ENCODE data around the gene PARP4. TPM values are rescaled to one million over a fixed set of nuclear protein-coding genes. Genes with fewer than 3 reads are reported as not detected.
"Not testable (repeated sequence)": the region's sequence is repeated elsewhere in the genome, so short reads cannot be mapped to it uniquely, and the experiment has no call there.

PARP4 gene
- total RNA-seq, 1 experiment from 2014 or later: 25.9 TPM

DNA sequence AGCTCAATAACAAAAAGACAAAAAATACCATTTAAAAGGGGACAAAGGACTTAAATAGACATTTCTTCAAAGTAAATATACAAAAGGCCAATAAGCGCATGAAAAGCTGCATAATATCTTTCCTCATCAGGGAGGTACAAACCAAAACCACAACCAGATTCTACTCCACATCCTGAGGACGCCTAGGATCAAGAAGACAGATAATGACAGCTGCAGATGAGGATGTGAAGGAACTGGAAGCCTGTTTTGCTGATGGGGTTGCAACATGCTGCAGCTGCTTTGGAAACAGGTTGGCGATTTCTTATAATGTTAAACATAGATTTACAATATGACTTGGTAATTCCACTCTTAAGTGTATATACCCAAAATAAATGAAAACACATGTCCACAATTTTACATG is 132.4 kb downstream of the PARP4 start:
- H3K9me3 ChIP-seq (ENCODE audit: control insufficient read depth, low read depth, low read length); H3K79me1 ChIP-seq (ENCODE audit: insufficient read depth, low read depth, low read length, poor library complexity, severe bottlenecking); H3K23ac ChIP-seq (ENCODE audit: insufficient read length, low read depth, low read length); H3K27me3 ChIP-seq (ENCODE audit: insufficient read depth, low read length); H2BK5ac ChIP-seq (ENCODE audit: insufficient read length, low read length); H3K36me3 Mint-ChIP-seq (ENCODE audit: insufficient read depth in 1 of 3, low read depth in 3 of 3); H4K5ac ChIP-seq (ENCODE audit: insufficient read length, low read depth, low read length); H2BK12ac ChIP-seq (ENCODE audit: insufficient read length, low read depth, low read length); H3K4ac ChIP-seq (ENCODE audit: low read depth, low read length); H3T11ph ChIP-seq (ENCODE audit: low read length); H2AFZ ChIP-seq (ENCODE audit: low read length); H3K4me1 Mint-ChIP-seq; H3K27me3 Mint-ChIP-seq (ENCODE audit: low read depth); H3K4me1 ChIP-seq (ENCODE audit: insufficient read depth, low read length); H2BK15ac ChIP-seq (ENCODE audit: low read depth, low read length); H4K8ac ChIP-seq (replicated peaks; ENCODE audit: insufficient read length, low read depth, low read length); H3K9ac ChIP-seq (ENCODE audit: extremely low read depth, insufficient read length, low read length); H2BK120ac ChIP-seq (ENCODE audit: low read depth, low read length, poor library complexity, severe bottlenecking); H2BK20ac ChIP-seq (ENCODE audit: low read depth, low read length, poor library complexity, severe bottlenecking); H4K20me1 ChIP-seq (ENCODE audit: control insufficient read depth, insufficient read depth, insufficient read length); DNase-seq; H3K27ac ChIP-seq (ENCODE audit: insufficient read length, low read depth, low read length); H3K14ac ChIP-seq (ENCODE audit: insufficient read depth, low read length); H3K27ac Mint-ChIP-seq; H3K18ac ChIP-seq (ENCODE audit: insufficient read length, low read depth, low read length); H2AK5ac ChIP-seq (ENCODE audit: insufficient read length, low read length); H3K4me2 ChIP-seq (ENCODE audit: insufficient read depth, insufficient read length, low read length); H4K91ac ChIP-seq (ENCODE audit: insufficient read length, low read depth, low read length); H3K23me2 ChIP-seq (ENCODE audit: insufficient read length, low read depth, low read length, poor library complexity, severe bottlenecking); H3K9me3 Mint-ChIP-seq; H3K4me3 Mint-ChIP-seq; H3K56ac ChIP-seq (ENCODE audit: insufficient read length, low read depth, low read length); H3K79me2 ChIP-seq (ENCODE audit: insufficient read depth, low read length): not testable (repeated sequence)
- no CpG with 5 or more reads among the region's 3 CpGs for WGBS (ENCODE audit: extremely low coverage, insufficient read length, low lambda C conversion rate)

Data from H9 (cell line).